H1 (cell line): ENCODE data around the gene MYO7B. TPM values are rescaled to one million over a fixed set of nuclear protein-coding genes. Genes with fewer than 3 reads are reported as not detected.

Experiments used
- CTCF ChIA-PET: fragments of 300-600 bp; sonication (Branson Sonifier 250); formaldehyde crosslinking; loops from one replicate; lab custom pipeline; 2021; ENCODE audit not compliant: partially characterized antibody; lab: Charles Lee
- POLR2A ChIA-PET: fragments of 300-600 bp; sonication (Branson Sonifier 250); formaldehyde crosslinking; loops from one replicate; lab custom pipeline; 2021; ENCODE audit warnings: inconsistent platforms; ENCODE audit not compliant: partially characterized antibody; lab: Charles Lee
- DNase-seq, 2 experiments: peaks; one replicate each; pipeline versions ENCODE4 v3.0.0 to v3.0.0-alpha.2; 2010 to 2022; ENCODE audit warnings: low spot score in 2 of 2, low read depth in 1 of 2, mixed read lengths in 1 of 2
- FAIRE-seq: peaks from 2 replicates; lab custom pipeline; 2011; peaks lifted over from hg19 to GRCh38; lab: Jason Lieb, UNC
- H2AFZ ChIP-seq: 2 replicates; pipeline ENCODE4 v1.8.1; 2012; ENCODE audit warnings: low read length, inconsistent platforms
- H2AK5ac ChIP-seq: 2 replicates; pipeline ENCODE4 v1.6.1; 2013; ENCODE audit warnings: low read depth, low read length
- H2BK120ac ChIP-seq: replicated peaks from 2 replicates; pipeline ENCODE3; 2013; ENCODE audit warnings: low read depth, low read length, inconsistent platforms
- H2BK12ac ChIP-seq: 2 replicates; pipeline ENCODE4 v1.6.1; 2013; ENCODE audit warnings: low read depth, low read length
- H2BK15ac ChIP-seq: 2 replicates; pipeline ENCODE4 v1.6.1; 2013; ENCODE audit warnings: low read length
- H2BK20ac ChIP-seq: 2 replicates; pipeline ENCODE4 v1.6.1; 2013; ENCODE audit warnings: low read length
- H2BK5ac ChIP-seq: 2 replicates; pipeline ENCODE4 v1.6.1; 2013; ENCODE audit warnings: low read depth, low read length
- H3K14ac ChIP-seq: 2 replicates; pipeline ENCODE4 v1.6.1; 2013; ENCODE audit warnings: inconsistent platforms; ENCODE audit not compliant: insufficient read length
- H3K18ac ChIP-seq: 2 replicates; pipeline ENCODE4 v1.6.1; 2013; ENCODE audit warnings: low read length; ENCODE audit errors: extremely low read depth
- H3K23ac ChIP-seq: 2 replicates; pipeline ENCODE4 v1.6.1; 2013; ENCODE audit warnings: inconsistent platforms; ENCODE audit not compliant: insufficient read length
- H3K23me2 ChIP-seq: 2 replicates; pipeline ENCODE4 v1.6.1; 2013; ENCODE audit warnings: low read depth, low read length
- H3K27ac ChIP-seq: 2 replicates; pipeline ENCODE4 v1.6.1; 2011; ENCODE audit warnings: low read depth, low read length, inconsistent platforms
- H3K27me3 ChIP-seq, 4 experiments: replicated peaks in 1 of 4; 1 replicate in 1 of 4; 2 replicates in 3 of 4; pipeline versions ENCODE4 v1.6.1 to v1.8.1; 2011 to 2013; ENCODE audit warnings: low read length in 3 of 4, mild to moderate bottlenecking in 3 of 4, inconsistent platforms in 2 of 4, mixed read lengths in 2 of 4, moderate library complexity in 1 of 4; ENCODE audit not compliant: control insufficient read depth in 3 of 4, insufficient read depth in 3 of 4; ENCODE audit errors: extremely low read depth in 1 of 4
- H3K36me3 ChIP-seq, 4 experiments: 2 replicates each; pipeline versions ENCODE4 v1.6.1 to v1.8.1; 2011 to 2013; ENCODE audit warnings: mild to moderate bottlenecking in 4 of 4, low read length in 3 of 4, moderate library complexity in 2 of 4, control low read depth in 1 of 4, inconsistent platforms in 1 of 4; ENCODE audit not compliant: insufficient read depth in 4 of 4, control insufficient read depth in 2 of 4
- H3K4ac ChIP-seq: replicated peaks from 2 replicates; pipeline ENCODE3; 2013; ENCODE audit warnings: low read length, low read depth, mixed read lengths, inconsistent platforms; ENCODE audit not compliant: insufficient read length
- H3K4me1 ChIP-seq, 4 experiments: replicated peaks in 1 of 4; 1 replicate in 1 of 4; 2 replicates in 3 of 4; pipeline versions ENCODE4 v1.6.1 to v1.8.1; 2011 to 2013; ENCODE audit warnings: low read length in 3 of 4, inconsistent platforms in 2 of 4, mixed read lengths in 1 of 4; ENCODE audit not compliant: insufficient read depth in 4 of 4, control insufficient read depth in 3 of 4
- H3K4me2 ChIP-seq, 2 experiments: 2 replicates each; pipeline versions ENCODE4 v1.6.1 to v1.8.1; 2011 to 2013; ENCODE audit warnings: low read depth in 2 of 2, low read length in 2 of 2, control low read depth in 1 of 2, inconsistent platforms in 1 of 2, mild to moderate bottlenecking in 1 of 2; ENCODE audit not compliant: insufficient read depth in 1 of 2
- H3K4me3 ChIP-seq, 4 experiments: fragments of 200-600, 300-600 bp in 1 of 4; sonication (generic), shearing (Covaris generic), sonication (Bioruptor Twin) in 1 of 4; 2 replicates each; pipeline versions ENCODE4 v1.5.1 to v1.8.1; 2011 to 2016; ENCODE audit warnings: low read length in 4 of 4, low read depth in 3 of 4, control low read depth in 2 of 4, inconsistent platforms in 2 of 4, mild to moderate bottlenecking in 2 of 4, mixed read lengths in 1 of 4, moderate library complexity in 1 of 4; ENCODE audit not compliant: insufficient read depth in 2 of 4; ENCODE audit errors: extremely low read depth in 1 of 4
- H3K56ac ChIP-seq: replicated peaks from 2 replicates; pipeline ENCODE3; 2013; ENCODE audit warnings: low read depth, mild to moderate bottlenecking, mixed read lengths, low read length, inconsistent platforms; ENCODE audit not compliant: insufficient read length
- H3K79me1 ChIP-seq: 2 replicates; pipeline ENCODE4 v1.6.1; 2013; ENCODE audit warnings: low read depth, low read length, control low read depth
- H3K79me2 ChIP-seq, 2 experiments: 2 replicates each; pipeline versions ENCODE4 v1.6.1 to v1.8.1; 2012 to 2013; ENCODE audit warnings: low read length in 2 of 2, mild to moderate bottlenecking in 2 of 2, inconsistent platforms in 1 of 2; ENCODE audit not compliant: insufficient read depth in 2 of 2, control insufficient read depth in 1 of 2
- H3K9ac ChIP-seq, 4 experiments: replicated peaks in 1 of 4; 1 replicate in 1 of 4; 2 replicates in 3 of 4; pipeline versions ENCODE4 v1.6.1 to v1.8.1; 2011 to 2013; ENCODE audit warnings: low read depth in 3 of 4, low read length in 3 of 4, control low read depth in 2 of 4, mild to moderate bottlenecking in 2 of 4, moderate library complexity in 2 of 4, inconsistent platforms in 1 of 4; ENCODE audit errors: extremely low read depth in 1 of 4
- H3K9me3 ChIP-seq, 2 experiments: 2 replicates each; pipeline versions ENCODE4 v1.6.1 to v1.8.1; 2012 to 2013; ENCODE audit warnings: mild to moderate bottlenecking in 2 of 2, moderate library complexity in 2 of 2, control low read depth in 1 of 2, inconsistent platforms in 1 of 2, low read depth in 1 of 2, low read length in 1 of 2, mixed read lengths in 1 of 2; ENCODE audit not compliant: insufficient read depth in 2 of 2
- H4K20me1 ChIP-seq, 2 experiments: replicated peaks in 1 of 2; 2 replicates each; pipeline versions ENCODE3 to v1.8.1; 2011 to 2013; ENCODE audit warnings: inconsistent platforms in 2 of 2, low read length in 2 of 2, mild to moderate bottlenecking in 1 of 2; ENCODE audit not compliant: insufficient read depth in 2 of 2, control insufficient read depth in 1 of 2
- H4K5ac ChIP-seq: 2 replicates; pipeline ENCODE4 v1.6.1; 2013; ENCODE audit warnings: low read length, low read depth, mixed read lengths, inconsistent platforms; ENCODE audit not compliant: insufficient read length
- H4K8ac ChIP-seq: 2 replicates; pipeline ENCODE4 v1.8.0; 2013; ENCODE audit warnings: mild to moderate bottlenecking, moderate library complexity, low read length, inconsistent platforms; ENCODE audit not compliant: insufficient read depth; ENCODE audit errors: extremely low read depth
- H4K91ac ChIP-seq: replicated peaks from 2 replicates; pipeline ENCODE3; 2013; ENCODE audit warnings: low read length, mixed read lengths, inconsistent platforms; ENCODE audit not compliant: insufficient read length
- FOSL1 ChIP-seq: IDR thresholded peaks from 2 replicates; pipeline ENCODE4 v1.6.1; 2011; ENCODE audit warnings: mild to moderate bottlenecking, low read depth, low read length, moderate library complexity; ENCODE audit not compliant: insufficient read depth
- RAD21 ChIP-seq, 2 experiments: IDR thresholded peaks in 1 of 2; conservative IDR thresholded peaks in 1 of 2; 2 replicates each; pipeline ENCODE4 v1.6.1; 2011; ENCODE audit warnings: low read depth in 2 of 2, low read length in 2 of 2, improper control_type of control experiment in 1 of 2, inconsistent platforms in 1 of 2, mild to moderate bottlenecking in 1 of 2, moderate library complexity in 1 of 2
- RNF2 ChIP-seq: fragments of 200-900, 300-1000 bp; sonication (generic); IDR thresholded peaks from 2 replicates; pipeline ENCODE4 v1.7.1; 2016; ENCODE audit warnings: borderline replicate concordance, low read depth, mild to moderate bottlenecking, antibody characterized with exemption, low read length; ENCODE audit not compliant: poor library complexity, severe bottlenecking; ENCODE audit errors: missing control alignments
- WGBS, 2 experiments: shearing (Covaris generic) in 1 of 2; methylation state at CpG; one replicate each; pipeline versions ENCODE4 v1.1.6 to v1.1.7; 2013 to 2015; ENCODE audit warnings: low lambda C conversion rate in 2 of 2, mixed read lengths in 2 of 2, inconsistent platforms in 1 of 2, low coverage in 1 of 2, missing lambda C conversion rate in 1 of 2; ENCODE audit not compliant: insufficient replicate concordance in 2 of 2, insufficient coverage in 1 of 2, insufficient read length in 1 of 2; ENCODE audit errors: extremely low coverage in 1 of 2, missing lambda C conversion rate in 1 of 2; 5-methylcytosine and 5-hydroxymethylcytosine counted together
- polyA plus RNA-seq, 7 experiments: library from polyadenylated mRNA; depleted of rRNA in 3 of 7; stranded (reverse) in 5 of 7; unstranded in 2 of 7; fragments of >200 nt in 5 of 7; fragments of 200-250 nt in 2 of 7; gene quantifications; 1 replicate in 5 of 7; 2 replicates in 1 of 7; 4 replicates in 1 of 7; pipeline versions ENCODE4 v1.2.1 to v1.2.3, GENCODE V29; 2011 to 2013; ENCODE audit warnings: missing spikeins in 2 of 7, mixed read lengths in 2 of 7
- total RNA-seq: library from RNA; stranded (reverse); fragmentation: NEBNext Ultra II Directional; extraction: Animal tissue kit (Norgen Biotek cat#: 25700); gene quantifications from 2 replicates; pipeline ENCODE4 v1.2.1, GENCODE V29; 2021

Gene MYO7B
- total and polyA plus RNA-seq, 2 of the 8 experiments (the other 6 are each of a cell fraction or from before 2014, with no cell fraction given), result not detected

- H2BK15ac ChIP-seq, result no peak overlapping the region
- no peak overlapping the region for H2AFZ ChIP-seq
- H3K18ac ChIP-seq, result no peak overlapping the region
- H2BK20ac ChIP-seq, result no peak overlapping the region
- 88% methylated on average over 18 of the region's 18 CpGs; no CpG with 5 or more reads in 1 of the 2 experiments for WGBS, 2 experiments
- H3K4ac ChIP-seq, result no peak overlapping the region
- no peaks in the 10 kb centered on the region for H4K20me1 ChIP-seq
- FAIRE-seq (no peak), DNase-seq (peak in 1 of 2 experiments; percentile 38)
- no peak overlapping the region for H2BK5ac ChIP-seq
- H3K4me1 ChIP-seq, result no peaks in the 10 kb centered on the region; a peak in 1 of 7 replicates
- H3K79me1 ChIP-seq, result no peaks in the 10 kb centered on the region
- H3K27ac ChIP-seq, result no peak overlapping the region
- H3K14ac ChIP-seq, result no peak overlapping the region
- H3K27me3 ChIP-seq, result no peaks in the 10 kb centered on the region
- H3K4me3 ChIP-seq, result no peak overlapping the region
- H4K8ac ChIP-seq, result no peak overlapping the region
- TF ChIP-seq RAD21 (IDR thresholded peaks at IDR 0.05 in 1 of 2, conservative IDR thresholded peaks at IDR 0.05 in 1 of 2; ENCODE audit: low read depth in 2 of 2, low read length in 2 of 2) (no peak), RNF2 (no peak), FOSL1 (no peak)
- H3K79me2 ChIP-seq, result no peaks in the 10 kb centered on the region
- H3K23me2 ChIP-seq, result no peaks in the 10 kb centered on the region
- H3K9me3 ChIP-seq, result no peaks in the 10 kb centered on the region; a peak in 2 of 4 replicates
- no peaks in the 10 kb centered on the region for H3K36me3 ChIP-seq
- H4K5ac ChIP-seq, result no peak overlapping the region
- H4K91ac ChIP-seq, result no peak overlapping the region
- no peak overlapping the region for H3K4me2 ChIP-seq
- no peak overlapping the region for H2BK120ac ChIP-seq
- ChIA-PET CTCF (interaction anchor here (1.0 to 1.7 kb wide), 7 partner anchors 10 to 34 kb away, joined by 3 to 4 read pairs (median 3); no protein-coding TSS in a partner anchor), POLR2A (no interaction called here)
- no peak overlapping the region for H3K9ac ChIP-seq
- no peak overlapping the region for H2AK5ac ChIP-seq
- H2BK12ac ChIP-seq, result no peak overlapping the region
- no peak overlapping the region for H3K23ac ChIP-seq
- no peak overlapping the region for H3K56ac ChIP-seq
Measured at GRCh38 chr2:127615511-127616166, 80.2 kb downstream of the MYO7B start.
